OCI-LY1 (cell line): ENCODE data around the gene REXO2.

Source experiments
- EZH2 ChIP-seq: fragments of 200-600 bp; sonication (generic), shearing (Covaris generic); IDR thresholded peaks from 2 replicates; pipeline ENCODE4 v1.8.0; 2017; ENCODE audit warnings: borderline replicate concordance, mixed run types, mild to moderate bottlenecking, antibody characterized with exemption, low read length, moderate library complexity, mixed read lengths
- TF ChIP-seq, protein P1 (sequence below): fragments of 200-600 bp; sonication (generic), shearing (Covaris generic); IDR thresholded peaks from 2 replicates; pipeline ENCODE4 v1.5.1; 2017; ENCODE audit warnings: mild to moderate bottlenecking, antibody characterized with exemption, low read length, moderate library complexity, mixed read lengths

DNA sequence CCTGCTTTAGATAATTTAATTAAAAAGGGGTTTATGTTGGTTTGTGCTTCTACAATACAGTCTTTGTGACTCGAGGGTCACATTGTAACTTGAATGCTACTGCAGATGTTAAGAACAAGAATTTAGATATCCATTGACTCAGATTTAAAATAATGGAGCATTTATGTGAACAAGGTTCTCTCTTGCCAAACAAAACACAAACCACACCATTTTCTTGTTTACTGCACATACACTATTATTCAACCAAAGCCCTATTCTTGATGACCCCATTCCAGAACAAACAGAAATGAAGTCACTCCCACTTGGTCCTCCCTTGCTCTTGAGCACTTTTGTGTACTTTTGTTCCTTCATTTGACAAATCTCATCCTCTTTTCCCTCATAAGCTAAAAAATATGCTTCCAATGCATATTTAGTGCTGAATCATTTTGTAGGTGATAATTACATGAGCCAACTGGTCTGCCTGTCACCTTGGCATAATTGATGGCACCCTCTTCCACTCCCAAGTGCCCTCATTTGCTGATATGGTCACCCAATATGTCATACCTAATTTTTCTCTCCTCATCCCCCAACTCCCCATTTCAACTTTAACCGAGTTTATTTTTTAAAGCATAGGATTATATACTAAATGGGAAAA is 41.8 kb upstream of the REXO2 start:
- TF ChIP-seq, protein P1, sequence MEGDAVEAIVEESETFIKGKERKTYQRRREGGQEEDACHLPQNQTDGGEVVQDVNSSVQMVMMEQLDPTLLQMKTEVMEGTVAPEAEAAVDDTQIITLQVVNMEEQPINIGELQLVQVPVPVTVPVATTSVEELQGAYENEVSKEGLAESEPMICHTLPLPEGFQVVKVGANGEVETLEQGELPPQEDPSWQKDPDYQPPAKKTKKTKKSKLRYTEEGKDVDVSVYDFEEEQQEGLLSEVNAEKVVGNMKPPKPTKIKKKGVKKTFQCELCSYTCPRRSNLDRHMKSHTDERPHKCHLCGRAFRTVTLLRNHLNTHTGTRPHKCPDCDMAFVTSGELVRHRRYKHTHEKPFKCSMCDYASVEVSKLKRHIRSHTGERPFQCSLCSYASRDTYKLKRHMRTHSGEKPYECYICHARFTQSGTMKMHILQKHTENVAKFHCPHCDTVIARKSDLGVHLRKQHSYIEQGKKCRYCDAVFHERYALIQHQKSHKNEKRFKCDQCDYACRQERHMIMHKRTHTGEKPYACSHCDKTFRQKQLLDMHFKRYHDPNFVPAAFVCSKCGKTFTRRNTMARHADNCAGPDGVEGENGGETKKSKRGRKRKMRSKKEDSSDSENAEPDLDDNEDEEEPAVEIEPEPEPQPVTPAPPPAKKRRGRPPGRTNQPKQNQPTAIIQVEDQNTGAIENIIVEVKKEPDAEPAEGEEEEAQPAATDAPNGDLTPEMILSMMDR, result no peak
- TF ChIP-seq EZH2, result no peak
